C4-2B (cell line): ENCODE results near the gene ASAP2.

Experiments used
- CTCF ChIP-seq: fragments of 450-650 bp; conservative IDR thresholded peaks from 2 replicates; pipeline ENCODE4 v1.5.1; 2017; ENCODE audit warnings: mild to moderate bottlenecking
- ZFX ChIP-seq: fragments of 450-650 bp; IDR thresholded peaks from 2 replicates; pipeline ENCODE4 v1.6.1; 2017

- TF ChIP-seq CTCF (no peak), ZFX (no peak)
Observed at GRCh38 chr2:9310798-9311197, 104.2 kb downstream of the ASAP2 start.
